Activated CD4-positive, alpha-beta T cell treated with anti-CD3 and anti-CD28 coated beads, Interleukin-2, amount 50 U/mL, for 48 hours (primary cell): Measurements from ENCODE around the gene KLF4.

Experiments
- DNase-seq, 2 experiments: peaks; one replicate each; pipeline ENCODE4 v3.0.0-alpha.2; 2020

Gene KLF4

GRCh38 chr9:107447834-107448233, 41.7 kb downstream of the KLF4 start:
- DNase-seq = no peak

GRCh38 chr9:107447081-107447480, 42.5 kb downstream of the KLF4 start:
- no peak for DNase-seq

- DNase-seq = no peak
Observed at GRCh38 chr9:107446491-107446890, 43.1 kb downstream of the KLF4 start.

- DNase-seq = no peak
Observed at GRCh38 chr9:107443786-107444185, 45.8 kb downstream of the KLF4 start.

GRCh38 chr9:107439991-107440456, 49.5 kb downstream of the KLF4 start:
- DNase-seq = no peak

- no peak for DNase-seq
Observed at GRCh38 chr9:107438211-107439031, 51.1 kb downstream of the KLF4 start.

GRCh38 chr9:107437716-107438115, 51.9 kb downstream of the KLF4 start:
- no peak for DNase-seq

GRCh38 chr9:107435415-107435814, 54.2 kb downstream of the KLF4 start:
- DNase-seq = no peak
